Subcutaneous abdominal adipose tissue (tissue), 5 donors: ENCODE data around the gene FOSB.

ENCODE experiments used
- H3K27ac ChIP-seq: one replicate; pipeline ENCODE4 v1.7.0; 2013; ENCODE audit warnings: low read depth, mild to moderate bottlenecking, inconsistent platforms, low read length, moderate library complexity
- H3K27me3 ChIP-seq, 5 donors: one replicate each; pipeline ENCODE4 v1.7.0; 2013; ENCODE audit warnings: low read length in 5 of 5, inconsistent platforms in 1 of 5; ENCODE audit not compliant: control insufficient read depth in 5 of 5, insufficient read depth in 4 of 5
- H3K36me3 ChIP-seq, 5 donors: one replicate each; pipeline ENCODE4 v1.7.0; 2013; ENCODE audit warnings: low read length in 5 of 5; ENCODE audit not compliant: control insufficient read depth in 5 of 5, insufficient read depth in 5 of 5
- H3K4me1 ChIP-seq, 5 donors: one replicate each; pipeline ENCODE4 v1.7.0; 2013; ENCODE audit warnings: low read length in 5 of 5, mild to moderate bottlenecking in 3 of 5, moderate library complexity in 1 of 5; ENCODE audit not compliant: control insufficient read depth in 5 of 5, insufficient read depth in 5 of 5
- H3K4me3 ChIP-seq, 5 donors: one replicate each; pipeline ENCODE4 v1.7.0; 2013; ENCODE audit warnings: low read length in 5 of 5, low read depth in 1 of 5
- H3K9ac ChIP-seq, 5 donors: one replicate each; pipeline ENCODE4 v1.7.0; 2013; ENCODE audit warnings: low read length in 5 of 5, mild to moderate bottlenecking in 4 of 5, moderate library complexity in 3 of 5
- H3K9me3 ChIP-seq, 5 donors: one replicate each; pipeline ENCODE4 v1.7.0; 2013; ENCODE audit warnings: low read length in 5 of 5; ENCODE audit not compliant: control insufficient read depth in 5 of 5
- donor health status: healthy.
- donor health status: healthy.
- donor health status: healthy.
- donor health status: healthy.
- donor health status: healthy.

FOSB gene

DNA sequence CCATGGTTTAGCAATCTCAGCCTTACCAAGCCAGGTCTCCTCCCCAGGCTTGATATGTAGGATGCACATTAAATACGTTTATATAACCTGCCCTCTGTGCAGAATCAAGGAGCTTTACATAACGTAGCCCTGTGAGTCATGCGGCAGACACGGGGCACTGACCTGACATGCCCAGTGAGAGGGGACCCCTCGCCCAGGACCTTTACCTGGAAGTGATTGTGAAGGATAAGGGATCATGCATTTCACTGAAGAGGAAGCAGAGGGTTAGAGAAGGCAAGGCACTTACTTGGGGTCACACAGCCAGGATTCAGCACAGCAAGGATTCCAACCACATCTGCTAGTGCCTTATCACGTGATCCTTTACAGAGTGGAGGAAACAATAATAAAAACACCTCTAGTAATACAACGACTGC lies 18.9 kb upstream of the FOSB start:
- H3K27me3 ChIP-seq, result no peaks in the 10 kb centered on the region
- no peak overlapping the region for H3K27ac ChIP-seq
- H3K36me3 ChIP-seq, result no peaks in the 10 kb centered on the region
- peak overlapping the region in 2 of 5 donors; percentile 2 to 10 for H3K4me3 ChIP-seq
- peaks cover 4 to 32% (median 29%) of the 10 kb centered on the region in 5 donors for H3K4me1 ChIP-seq
- no peaks in the 10 kb centered on the region for H3K9me3 ChIP-seq
- H3K9ac ChIP-seq, result no peak overlapping the region

DNA sequence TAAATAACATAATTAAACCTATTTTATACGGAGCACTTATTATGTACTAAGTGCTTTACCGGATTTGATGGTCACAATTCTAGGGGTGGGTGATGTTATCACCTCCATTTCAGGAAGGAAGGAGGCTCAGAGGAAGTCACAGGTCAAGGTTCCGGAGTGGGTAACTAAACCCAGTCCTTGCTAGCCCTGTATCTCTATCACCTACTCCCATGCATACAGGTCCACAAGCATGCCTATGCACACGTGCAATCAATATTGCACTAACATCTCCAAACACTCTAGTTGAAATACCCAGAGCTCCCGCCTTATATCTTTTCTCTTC lies 17.8 kb upstream of the FOSB start:
- no peaks in the 10 kb centered on the region for H3K27me3 ChIP-seq
- H3K4me1 ChIP-seq, result peaks cover 0 to 29% (median 20%) of the 10 kb centered on the region in 5 donors
- H3K36me3 ChIP-seq, result no peaks in the 10 kb centered on the region
- peak overlapping the region in 4 of 5 donors; percentile 64 to 68 (median 65) for H3K9ac ChIP-seq
- H3K4me3 ChIP-seq, result peak overlapping the region; percentile 58 to 76 (median 71)
- H3K9me3 ChIP-seq, result no peaks in the 10 kb centered on the region
- no peak overlapping the region for H3K27ac ChIP-seq

DNA sequence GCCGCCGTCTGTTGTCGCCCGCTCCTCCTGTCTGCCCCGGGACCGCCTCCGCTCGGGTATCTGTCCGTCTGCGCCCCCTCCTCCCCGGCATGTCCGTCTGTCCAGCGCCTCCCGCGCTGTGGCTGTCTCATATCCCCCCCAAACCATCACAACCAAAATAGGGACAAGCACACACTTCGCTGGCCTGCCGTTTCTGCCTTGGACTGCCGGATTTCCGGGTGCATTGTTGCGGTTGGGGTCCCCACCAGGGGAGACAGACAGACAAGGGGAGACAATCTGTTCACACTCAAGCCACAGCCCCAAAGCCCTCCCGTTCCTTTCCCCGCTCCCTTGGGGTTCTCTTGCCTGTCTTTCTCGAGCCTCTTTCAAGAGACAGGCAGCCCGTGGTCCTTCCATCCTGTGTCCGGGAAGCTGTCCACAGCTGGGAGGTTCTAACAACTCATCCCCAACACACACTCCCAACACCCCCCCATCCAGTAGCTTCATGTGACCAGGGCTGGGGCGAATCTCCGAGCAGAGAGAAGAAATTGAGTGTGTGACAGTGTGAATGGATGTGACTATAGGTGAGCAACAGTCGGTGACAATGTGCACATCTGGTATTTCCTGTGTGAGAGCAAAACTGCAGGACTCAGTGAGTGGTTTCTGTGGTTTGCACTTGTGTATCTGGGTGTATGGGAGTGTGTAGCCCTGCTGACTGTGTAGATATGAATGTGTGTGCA lies 16.5 kb upstream of the FOSB start:
- Histone ChIP-seq H3K9me3 (no peaks in the 10 kb centered on the region), H3K36me3 (no peaks in the 10 kb centered on the region), H3K27ac (peak overlapping the region; percentile 54), H3K4me1 (peaks cover 4 to 38% (median 29%) of the 10 kb centered on the region in 5 donors), H3K9ac (peak overlapping the region in 4 of 5 donors; percentile 31 to 79 (median 72)), H3K27me3 (peaks cover 0 to 3% (median 0%) of the 10 kb centered on the region in 5 donors), H3K4me3 (peak overlapping the region; percentile 71 to 90 (median 80))

DNA sequence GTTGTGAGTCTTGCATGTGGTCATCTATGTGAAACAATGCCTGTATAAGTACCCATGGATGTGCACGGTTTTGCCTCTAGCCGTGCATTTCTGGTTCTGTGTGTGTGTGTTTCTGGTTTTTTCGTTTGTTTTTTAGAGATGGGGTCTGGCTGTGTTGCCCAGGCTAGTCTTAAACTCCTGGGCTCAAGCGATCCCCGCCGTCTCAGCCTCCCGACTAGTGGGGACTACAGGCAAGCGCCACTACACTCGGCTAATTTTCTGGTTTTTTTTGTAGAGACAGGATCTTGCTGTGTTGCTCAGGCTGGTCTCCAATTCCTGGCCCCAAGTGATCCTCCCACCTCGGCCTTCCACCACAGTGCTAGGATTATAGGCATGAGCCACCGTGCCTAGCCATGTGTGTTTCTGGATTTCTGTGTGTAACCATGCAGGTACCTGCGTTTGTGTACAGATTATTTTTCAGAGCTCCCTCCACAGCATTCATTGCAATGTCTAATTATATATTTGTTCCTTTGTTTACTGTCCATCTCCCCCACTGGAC lies 15.9 kb upstream of the FOSB start:
- H3K27ac ChIP-seq, result no peak overlapping the region
- peaks cover 0 to 3% (median 0%) of the 10 kb centered on the region in 5 donors for H3K27me3 ChIP-seq
- H3K4me1 ChIP-seq, result peaks cover 4 to 41% (median 29%) of the 10 kb centered on the region in 5 donors
- peak overlapping the region in 4 of 5 donors; percentile 71 to 90 (median 83) for H3K4me3 ChIP-seq
- no peaks in the 10 kb centered on the region for H3K36me3 ChIP-seq
- H3K9ac ChIP-seq, result no peak overlapping the region
- H3K9me3 ChIP-seq, result no peaks in the 10 kb centered on the region

DNA sequence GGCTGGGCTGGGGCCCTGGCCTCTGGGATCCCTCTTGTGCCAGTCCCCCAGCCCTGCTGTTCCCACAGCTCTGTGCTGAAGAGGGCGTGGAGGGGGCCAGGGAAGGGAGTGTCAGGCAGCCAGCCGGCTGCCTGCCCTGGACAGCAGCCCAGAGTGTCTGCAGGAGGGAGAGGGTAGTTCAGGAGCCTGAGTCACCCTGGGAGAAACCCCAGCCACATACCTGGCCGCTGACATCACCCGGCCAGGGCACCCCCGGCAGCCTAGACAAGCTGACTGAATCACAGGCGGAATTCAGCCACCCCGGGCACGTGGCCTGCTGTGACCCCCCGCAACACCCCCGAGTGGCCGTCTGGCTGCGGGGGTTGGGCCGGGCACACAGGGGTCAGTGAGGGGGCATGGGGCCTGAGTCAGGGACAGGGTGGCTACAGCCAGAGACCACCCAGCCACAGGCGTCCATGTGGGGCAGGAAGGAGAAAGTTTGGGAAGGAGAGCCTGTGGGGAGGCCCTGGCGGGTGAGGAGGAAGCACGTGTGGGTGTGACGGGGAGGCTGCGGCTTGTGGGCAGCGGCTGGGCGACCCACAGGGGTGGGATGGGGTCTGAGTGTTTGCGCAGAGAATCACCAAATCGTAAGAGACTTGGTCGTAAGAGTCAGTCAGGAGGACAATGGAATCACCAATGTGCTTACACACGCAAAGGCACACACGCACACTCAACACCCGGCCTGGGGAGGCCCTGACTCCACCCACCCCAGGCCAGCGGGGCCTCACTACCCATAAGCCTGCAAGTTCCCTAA lies 11.9 kb upstream of the FOSB start:
- H3K9ac ChIP-seq, result peak overlapping the region in 2 of 5 donors; percentile 26 to 30
- peaks cover 4 to 31% (median 20%) of the 10 kb centered on the region in 5 donors for H3K4me1 ChIP-seq
- peaks cover 0 to 3% (median 0%) of the 10 kb centered on the region in 5 donors for H3K27me3 ChIP-seq
- no peaks in the 10 kb centered on the region for H3K36me3 ChIP-seq
- peak overlapping the region; percentile 67 for H3K27ac ChIP-seq
- H3K9me3 ChIP-seq, result no peaks in the 10 kb centered on the region
- peak overlapping the region in 1 of 5 donors; percentile 34 for H3K4me3 ChIP-seq

DNA sequence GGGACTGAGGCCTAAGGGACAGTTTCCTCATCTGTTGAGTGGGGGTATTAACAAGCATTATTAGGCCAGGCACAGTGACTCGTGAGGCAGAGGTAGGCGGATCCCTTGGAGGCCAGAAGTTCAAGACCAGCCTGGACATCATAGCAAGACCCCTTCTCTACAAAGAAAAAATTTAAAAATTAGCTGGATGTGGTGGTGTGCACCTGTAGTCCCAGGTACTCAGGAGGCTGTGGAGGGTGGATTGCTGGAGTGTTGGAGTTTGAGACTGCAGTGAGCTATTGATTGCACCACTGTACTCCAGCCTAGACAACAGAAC lies 11.3 kb upstream of the FOSB start:
- Histone ChIP-seq H3K9ac (peak overlapping the region in 2 of 5 donors; percentile 26 to 30), H3K27ac (peak overlapping the region; percentile 67), H3K4me3 (peak overlapping the region in 1 of 5 donors; percentile 34), H3K36me3 (no peaks in the 10 kb centered on the region), H3K27me3 (peaks cover 0 to 3% (median 0%) of the 10 kb centered on the region in 5 donors), H3K9me3 (no peaks in the 10 kb centered on the region), H3K4me1 (peaks cover 4 to 26% (median 17%) of the 10 kb centered on the region in 5 donors)

DNA sequence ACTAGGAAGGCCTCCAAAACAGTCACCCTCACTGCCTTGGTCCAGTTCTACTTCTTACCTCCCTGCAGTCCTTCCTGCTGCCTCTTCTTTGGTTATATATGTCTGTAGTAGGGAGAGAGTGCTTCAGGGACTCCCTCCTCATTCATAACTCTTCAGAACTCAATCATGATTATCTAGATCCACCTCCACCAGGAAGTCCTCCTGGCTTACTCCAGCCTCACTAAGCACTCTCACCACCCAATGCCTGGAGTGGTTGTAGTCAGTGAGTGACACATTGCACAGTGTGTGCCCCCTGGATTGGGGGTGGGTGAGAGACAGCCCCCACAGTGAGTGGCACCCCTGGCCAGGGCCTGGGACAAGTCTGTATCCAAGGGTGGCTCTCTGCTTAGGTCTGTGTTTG lies 10.0 kb upstream of the FOSB start:
- H3K4me3 ChIP-seq, result no peak overlapping the region
- H3K27ac ChIP-seq, result no peak overlapping the region
- H3K9me3 ChIP-seq, result no peaks in the 10 kb centered on the region
- no peak overlapping the region for H3K9ac ChIP-seq
- H3K36me3 ChIP-seq, result no peaks in the 10 kb centered on the region
- H3K27me3 ChIP-seq, result peaks cover 0 to 3% (median 0%) of the 10 kb centered on the region in 5 donors
- H3K4me1 ChIP-seq, result peaks cover 4 to 21% (median 15%) of the 10 kb centered on the region in 5 donors

DNA sequence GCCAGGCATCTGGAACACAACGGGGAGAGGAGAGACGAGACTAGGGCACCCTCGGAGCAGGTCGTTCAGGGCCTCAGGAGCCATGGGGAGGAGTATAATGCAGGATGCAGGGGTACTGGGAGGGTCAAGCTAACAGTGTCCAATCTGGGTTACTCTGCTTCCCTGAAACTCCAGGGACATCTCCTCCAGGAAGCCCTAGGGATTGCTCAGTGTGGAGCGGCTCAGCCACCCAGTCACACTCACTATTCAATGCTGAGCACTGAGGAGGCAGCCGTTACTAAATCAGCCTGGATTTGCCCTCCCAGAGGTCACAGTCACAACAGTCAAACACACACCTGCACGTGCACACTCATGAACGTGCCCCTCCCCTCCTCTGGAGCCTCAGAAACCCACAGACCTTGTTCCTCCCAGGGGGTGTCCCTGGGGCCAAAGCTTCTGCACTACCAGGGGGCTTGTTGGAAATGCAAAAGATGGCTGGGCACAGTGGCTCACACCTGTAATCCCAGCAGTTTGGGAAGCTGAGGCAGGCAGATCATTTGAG lies 6.9 kb upstream of the FOSB start:
- no peak overlapping the region for H3K27ac ChIP-seq
- H3K27me3 ChIP-seq, result peaks cover 0 to 3% (median 0%) of the 10 kb centered on the region in 5 donors
- no peak overlapping the region for H3K9ac ChIP-seq
- peaks cover 0 to 7% (median 6%) of the 10 kb centered on the region in 5 donors for H3K4me1 ChIP-seq
- no peak overlapping the region for H3K4me3 ChIP-seq
- no peaks in the 10 kb centered on the region for H3K36me3 ChIP-seq
- H3K9me3 ChIP-seq, result no peaks in the 10 kb centered on the region

DNA sequence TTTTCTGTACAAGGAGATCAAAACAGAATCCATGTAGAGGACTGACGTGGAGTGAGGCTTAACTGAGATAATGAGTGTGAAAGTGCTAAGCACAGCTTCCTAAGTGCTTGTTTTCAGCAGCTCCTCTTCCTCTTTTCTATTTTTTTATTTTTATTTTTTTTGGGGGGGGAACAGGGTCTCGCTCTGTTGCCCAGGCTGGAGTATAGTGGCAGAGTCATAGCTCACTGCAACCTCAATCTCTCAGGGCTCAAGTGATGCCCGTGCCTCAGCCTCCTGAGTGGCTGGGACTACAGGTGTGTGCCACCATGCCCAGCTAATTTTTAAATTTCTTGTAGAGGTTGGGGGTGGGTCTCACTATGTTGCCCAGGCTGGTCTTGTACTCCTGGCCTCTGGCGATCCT lies 5.6 kb upstream of the FOSB start:
- peaks cover 0 to 4% (median 3%) of the 10 kb centered on the region in 5 donors for H3K4me1 ChIP-seq

More for the DNA sequence above, 5.6 kb upstream of the FOSB start:
- H3K9ac ChIP-seq, result no peak overlapping the region
- H3K4me3 ChIP-seq, result no peak overlapping the region
- no peak overlapping the region for H3K27ac ChIP-seq
- no peaks in the 10 kb centered on the region for H3K9me3 ChIP-seq
- H3K27me3 ChIP-seq, result peaks cover 0 to 3% (median 0%) of the 10 kb centered on the region in 5 donors
- no peaks in the 10 kb centered on the region for H3K36me3 ChIP-seq
